ENCODE results near the gene BUD13.
"Not testable (repeated sequence)": the region's sequence is repeated elsewhere in the genome, so short reads cannot be mapped to it uniquely, and the experiment has no call there.

BUD13 gene

DNA sequence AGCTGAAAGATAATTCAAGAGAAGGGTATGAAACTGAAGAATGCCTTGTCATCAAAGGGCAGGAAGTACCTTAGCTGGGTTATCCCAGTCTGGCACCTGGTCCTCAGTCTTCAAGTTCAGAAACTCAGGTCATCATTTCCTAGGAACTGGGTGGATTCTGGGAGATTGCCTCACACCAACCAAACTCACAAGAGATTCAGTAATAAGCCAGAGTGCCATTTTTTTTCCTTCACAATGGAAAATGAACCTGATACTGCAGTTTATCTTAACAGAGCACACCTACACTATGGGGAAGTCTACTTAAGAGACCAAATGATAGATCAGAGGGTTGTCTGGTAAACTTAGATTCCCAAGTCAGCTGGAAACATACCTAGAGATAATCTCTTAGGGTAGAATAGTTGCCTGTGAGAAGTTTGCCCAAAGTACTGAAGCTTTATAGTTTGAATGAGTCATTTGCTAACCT lies 3.8 kb upstream of the BUD13 start:
- H3K4me3 ChIP-seq (ENCODE audit: low read depth, low read length), result no peak overlapping the region
- DNase-seq, result no peak
- H3K36me3 ChIP-seq, result peaks cover 29% of the 10 kb centered on the region
- no peak for TF ChIP-seq CTCF (IDR thresholded peaks at IDR 0.05; ENCODE audit: low read depth, low read length)
- no peaks in the 10 kb centered on the region for H3K9me3 ChIP-seq
- H3K27me3 ChIP-seq, result no peaks in the 10 kb centered on the region
- no peaks in the 10 kb centered on the region for H3K4me1 ChIP-seq

- peaks cover 25% of the 10 kb centered on the region for H3K36me3 ChIP-seq
- no peak for DNase-seq
- TF ChIP-seq CTCF (IDR thresholded peaks at IDR 0.05; ENCODE audit: low read depth, low read length), result no peak
- no peak overlapping the region for H3K4me3 ChIP-seq (ENCODE audit: low read depth, low read length)
- no peaks in the 10 kb centered on the region for H3K4me1 ChIP-seq
- H3K9me3 ChIP-seq, result no peaks in the 10 kb centered on the region
- H3K27me3 ChIP-seq, result no peaks in the 10 kb centered on the region
Observed at GRCh38 chr11:116775975-116776374, 3.2 kb upstream of the BUD13 start.

- H3K36me3 ChIP-seq, result peaks cover 21% of the 10 kb centered on the region
- DNase-seq, result no peak
- no peak overlapping the region for H3K4me3 ChIP-seq (ENCODE audit: low read depth, low read length)
- no peaks in the 10 kb centered on the region for H3K27me3 ChIP-seq
- no peaks in the 10 kb centered on the region for H3K4me1 ChIP-seq
- no peak for TF ChIP-seq CTCF (IDR thresholded peaks at IDR 0.05; ENCODE audit: low read depth, low read length)
- H3K9me3 ChIP-seq, result no peaks in the 10 kb centered on the region
Observed at GRCh38 chr11:116774661-116775060, 1.9 kb upstream of the BUD13 start.

GRCh38 chr11:116773203-116774097 lies 663 bp upstream of the BUD13 start:
- no peaks in the 10 kb centered on the region for H3K9me3 ChIP-seq
- no peaks in the 10 kb centered on the region for H3K4me1 ChIP-seq
- peak overlapping the region; percentile 80 for H3K4me3 ChIP-seq (ENCODE audit: low read depth, low read length)
- H3K27me3 ChIP-seq, result no peaks in the 10 kb centered on the region
- no peak for DNase-seq
- TF ChIP-seq CTCF (IDR thresholded peaks at IDR 0.05; ENCODE audit: low read depth, low read length), result no peak
- peaks cover 15% of the 10 kb centered on the region for H3K36me3 ChIP-seq

- TF ChIP-seq CTCF (IDR thresholded peaks at IDR 0.05; ENCODE audit: low read depth, low read length), result no peak
- Histone ChIP-seq H3K4me1 (no peaks in the 10 kb centered on the region), H3K27me3 (no peaks in the 10 kb centered on the region), H3K4me3 (ENCODE audit: low read depth, low read length) (peak overlapping the region; percentile 80), H3K36me3 (peaks cover 9% of the 10 kb centered on the region), H3K9me3 (no peaks in the 10 kb centered on the region)
- DNase-seq, result no peak
Observed at GRCh38 chr11:116771935-116772334, 852 bp downstream of the BUD13 start.

DNA sequence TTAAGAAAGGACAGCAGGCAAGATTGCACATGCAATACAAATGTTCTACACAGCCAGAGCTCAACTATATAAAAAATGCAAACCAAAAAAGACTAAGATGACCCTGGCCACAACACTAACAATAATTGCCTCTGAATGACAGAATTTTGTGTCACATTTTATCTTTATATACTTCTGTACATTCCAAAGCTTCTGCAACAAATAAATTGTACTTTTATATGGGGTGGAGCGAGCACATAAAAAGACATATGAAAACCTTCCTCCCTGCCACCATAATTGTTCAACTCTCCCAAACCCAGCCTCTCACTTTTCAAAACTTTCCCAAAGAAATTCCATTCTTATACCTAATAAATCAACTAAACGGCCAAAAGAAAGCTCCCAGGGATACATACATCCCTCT lies 10.7 kb downstream of the BUD13 start:
- Histone ChIP-seq H3K36me3 (peaks cover 60% of the 10 kb centered on the region), H3K4me1 (no peaks in the 10 kb centered on the region)

DNA sequence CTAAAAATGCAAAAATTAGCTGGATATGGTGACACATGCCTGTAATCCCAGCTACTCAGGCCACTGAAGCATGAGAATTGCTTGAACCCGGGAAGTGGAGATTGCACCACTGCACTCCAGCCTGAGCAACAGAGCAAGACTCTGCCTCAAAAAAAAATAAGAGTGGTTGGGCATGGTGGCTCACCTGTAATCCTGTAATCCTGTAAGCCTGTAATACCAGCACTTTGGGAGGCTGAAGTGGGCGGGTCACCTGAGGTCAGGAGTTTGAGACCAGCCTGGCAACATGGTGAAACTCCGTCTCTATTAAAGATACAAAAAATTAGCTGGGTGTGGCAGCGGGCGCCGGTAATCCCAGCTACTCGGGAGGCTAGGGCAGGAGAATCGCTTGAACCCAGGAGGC lies 16.7 kb downstream of the BUD13 start:
- H3K4me1 ChIP-seq; H3K27me3 ChIP-seq; H3K9me3 ChIP-seq; H3K4me3 ChIP-seq (ENCODE audit: low read depth, low read length); DNase-seq: not testable (repeated sequence)
- peaks cover 59% of the 10 kb centered on the region for H3K36me3 ChIP-seq

More for the DNA sequence above, 10.7 kb downstream of the BUD13 start:
- no peaks in the 10 kb centered on the region for H3K27me3 ChIP-seq
- no peak for DNase-seq
- no peaks in the 10 kb centered on the region for H3K9me3 ChIP-seq
- TF ChIP-seq CTCF (IDR thresholded peaks at IDR 0.05; ENCODE audit: low read depth, low read length), result no peak
- H3K4me3 ChIP-seq (ENCODE audit: low read depth, low read length), result no peak overlapping the region

Data from BE2C (cell line).